ENCODE measurements around the gene HNRNPUL1.

Gene HNRNPUL1

DNA sequence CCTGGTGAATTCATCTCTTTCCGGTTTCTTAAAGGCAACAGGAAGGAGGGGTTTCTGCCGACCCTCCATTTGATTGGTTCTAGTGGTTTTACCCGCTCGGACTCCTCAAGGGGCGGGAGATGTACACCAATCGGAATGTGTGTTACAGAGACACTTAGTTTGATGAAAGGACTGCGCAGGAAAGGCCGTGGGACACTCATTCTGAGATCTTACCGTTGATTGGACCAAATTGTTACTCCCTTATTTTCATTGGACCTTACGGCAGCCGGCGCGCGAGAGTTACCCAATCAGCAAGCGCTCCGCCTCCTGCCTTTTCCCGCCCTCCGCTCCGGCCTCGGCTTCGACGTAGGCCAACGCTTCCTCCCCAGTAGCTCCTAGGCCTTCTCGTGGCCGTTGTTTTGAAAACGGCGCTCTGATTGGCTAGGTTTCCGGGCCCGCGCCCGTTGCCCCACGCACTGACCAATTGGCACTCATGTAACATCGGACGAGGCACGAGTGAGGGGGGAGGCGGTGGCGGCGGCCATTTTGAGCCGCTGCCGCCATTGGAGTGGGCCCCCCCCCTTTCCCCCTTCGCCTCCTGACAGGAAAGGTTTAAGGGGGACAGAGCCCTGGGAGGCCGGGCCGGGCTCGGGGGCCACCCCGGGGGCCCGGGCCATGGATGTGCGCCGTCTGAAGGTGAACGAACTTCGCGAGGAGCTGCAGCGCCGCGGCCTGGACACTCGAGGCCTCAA is at the start of gene HNRNPUL1:
TSS of gene HNRNPUL1 (plus strand) at position 523 of the 731 bp plus-strand sequence. CDS start at position 655, 132 bp downstream.
- DNase-seq (ENCODE audit: low read depth), result peak; percentile 100
- peak; percentile 4 for TF ChIP-seq CTCF (IDR thresholded peaks at IDR 0.05; ENCODE audit: low read length, missing control alignments)

GRCh38 chr19:41217741-41218140 is 46.4 kb upstream of the HNRNPUL1 start:
- H3K4me3 ChIP-seq (replicated peaks; ENCODE audit: low read depth, low read length), result no peak overlapping the region
- no peak for TF ChIP-seq CTCF (IDR thresholded peaks at IDR 0.05; ENCODE audit: low read length, missing control alignments)
- no peak for DNase-seq (ENCODE audit: low read depth)

More for the DNA sequence above, at the start of gene HNRNPUL1:
- H3K4me3 ChIP-seq (replicated peaks; ENCODE audit: low read depth, low read length), result peak within 1 kb of the TSS; percentile 89

DNA sequence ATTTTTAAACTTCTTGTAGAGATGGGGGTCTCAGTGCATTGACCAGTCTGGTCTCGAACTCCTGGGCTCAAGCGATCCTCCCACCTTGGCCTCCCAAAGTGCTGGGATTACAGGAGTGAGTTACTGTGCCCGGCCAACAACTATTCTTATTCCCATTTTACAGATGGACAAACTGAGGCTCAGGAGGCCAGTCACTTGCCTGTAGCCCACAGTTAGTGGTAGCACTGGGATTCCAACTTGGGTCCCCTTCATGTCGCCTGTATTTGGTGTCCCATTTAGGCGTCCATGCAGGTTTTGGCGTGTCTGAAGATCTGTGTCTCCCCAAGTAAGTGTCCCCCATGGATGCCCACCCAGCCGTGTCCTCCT is 45.9 kb upstream of the HNRNPUL1 start:
- H3K4me3 ChIP-seq (replicated peaks; ENCODE audit: low read depth, low read length), result peak overlapping the region; percentile 70
- no peak for DNase-seq (ENCODE audit: low read depth)
- TF ChIP-seq CTCF (IDR thresholded peaks at IDR 0.05; ENCODE audit: low read length, missing control alignments), result no peak

DNA sequence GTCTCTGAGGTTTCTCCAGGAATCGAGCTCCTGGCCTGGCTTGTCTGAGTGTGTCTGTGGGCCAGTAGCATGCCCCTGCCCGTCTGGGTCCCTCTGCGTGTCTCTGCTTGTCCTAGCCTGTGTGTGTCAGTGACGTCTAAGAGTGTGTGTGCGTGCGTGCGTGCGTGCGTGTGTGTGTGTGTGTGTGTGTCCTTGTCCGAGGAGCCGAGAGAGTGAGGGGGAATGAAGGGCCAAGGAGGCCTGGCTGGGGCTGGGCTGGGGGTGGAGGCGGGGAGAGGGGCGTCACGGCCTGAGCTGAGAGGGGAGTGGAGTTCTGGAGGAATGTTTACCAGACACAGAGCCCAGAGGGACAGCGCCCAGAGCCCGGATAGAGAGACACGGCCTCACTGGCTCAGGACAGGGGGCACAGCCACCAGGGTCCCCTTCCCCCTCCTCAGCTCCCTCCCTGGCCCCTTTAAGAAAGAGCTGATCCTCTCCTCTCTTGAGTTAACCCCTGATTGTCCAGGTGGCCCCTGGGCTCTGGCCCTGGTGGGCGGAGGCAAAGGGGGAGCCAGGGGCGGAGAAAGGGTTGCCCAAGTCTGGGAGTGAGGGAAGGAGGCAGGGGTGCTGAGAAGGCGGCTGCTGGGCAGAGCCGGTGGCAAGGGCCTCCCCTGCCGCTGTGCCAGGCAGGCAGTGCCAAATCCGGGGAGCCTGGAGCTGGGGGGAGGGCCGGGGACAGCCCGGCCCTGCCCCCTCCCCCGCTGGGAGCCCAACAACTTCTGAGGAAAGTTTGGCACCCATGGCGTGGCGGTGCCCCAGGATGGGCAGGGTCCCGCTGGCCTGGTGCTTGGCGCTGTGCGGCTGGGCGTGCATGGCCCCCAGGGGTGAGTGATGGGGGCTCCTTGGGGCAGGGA is 45.3 kb upstream of the HNRNPUL1 start, which contains the start of gene AXL:
TSS of gene AXL (plus strand) at position 609 of the 893 bp plus-strand sequence. CDS start at position 779, 170 bp downstream.
- peak within 1 kb of the TSS; percentile 70 for H3K4me3 ChIP-seq (replicated peaks; ENCODE audit: low read depth, low read length)
- TF ChIP-seq CTCF (IDR thresholded peaks at IDR 0.05; ENCODE audit: low read length, missing control alignments), result no peak
- peak; percentile 82 for DNase-seq (ENCODE audit: low read depth)

GRCh38 chr19:41219924-41220567 is 44.1 kb upstream of the HNRNPUL1 start:
- TF ChIP-seq CTCF (IDR thresholded peaks at IDR 0.05; ENCODE audit: low read length, missing control alignments), result no peak
- peak; percentile 64 for DNase-seq (ENCODE audit: low read depth)
- peak overlapping the region; percentile 70 for H3K4me3 ChIP-seq (replicated peaks; ENCODE audit: low read depth, low read length)

- H3K4me3 ChIP-seq (replicated peaks; ENCODE audit: low read depth, low read length), result peak overlapping the region; percentile 70
- no peak for DNase-seq (ENCODE audit: low read depth)
- TF ChIP-seq CTCF (IDR thresholded peaks at IDR 0.05; ENCODE audit: low read length, missing control alignments), result no peak
Observed at GRCh38 chr19:41220811-41221210, 43.4 kb upstream of the HNRNPUL1 start.

Measured in fibroblast of pulmonary artery (primary cell).